GM21528 (cell line): ENCODE measurements around the gene MARF1.

ENCODE experiments used
- ATAC-seq: cut with Tn5 transposase; IDR thresholded peaks from one replicate; pipeline ENCODE4 v1.9.1; 2021; ENCODE audit warnings: mild to moderate bottlenecking, moderate library complexity; ENCODE audit not compliant: unreplicated experiment, low FRiP score

The MARF1 gene

DNA sequence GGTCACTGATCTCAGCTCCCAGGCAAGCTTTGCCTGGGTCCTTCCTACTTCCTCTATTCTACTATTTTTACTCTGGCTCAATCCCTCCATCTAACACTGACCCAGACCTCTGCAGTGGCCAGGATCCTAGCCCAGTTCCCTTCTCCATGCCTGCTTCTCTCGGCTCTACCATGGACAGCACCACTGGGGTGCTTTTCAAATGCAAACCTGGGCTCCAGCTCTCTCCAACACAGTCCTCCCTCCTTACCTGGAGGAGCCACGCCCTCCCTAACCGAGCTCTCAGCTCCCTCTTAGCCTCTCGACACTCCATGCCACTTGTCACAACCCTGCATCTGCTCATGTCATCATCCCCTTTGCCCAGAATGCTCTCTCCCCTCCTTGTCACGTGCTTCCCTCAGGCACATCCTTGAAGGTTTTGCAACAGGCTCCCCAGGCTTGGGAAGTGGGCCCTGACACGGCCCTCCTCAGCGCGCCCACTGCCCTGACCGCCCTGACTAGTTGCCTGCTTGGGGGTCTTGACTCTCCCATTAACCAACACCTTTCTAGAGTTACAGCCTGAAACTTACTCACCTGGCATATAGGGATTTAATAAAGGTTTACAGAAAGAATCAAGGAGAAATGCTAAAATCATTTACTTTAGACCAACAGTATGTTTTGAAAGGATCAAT lies 41.6 kb downstream of the MARF1 start:
- no peak for ATAC-seq

DNA sequence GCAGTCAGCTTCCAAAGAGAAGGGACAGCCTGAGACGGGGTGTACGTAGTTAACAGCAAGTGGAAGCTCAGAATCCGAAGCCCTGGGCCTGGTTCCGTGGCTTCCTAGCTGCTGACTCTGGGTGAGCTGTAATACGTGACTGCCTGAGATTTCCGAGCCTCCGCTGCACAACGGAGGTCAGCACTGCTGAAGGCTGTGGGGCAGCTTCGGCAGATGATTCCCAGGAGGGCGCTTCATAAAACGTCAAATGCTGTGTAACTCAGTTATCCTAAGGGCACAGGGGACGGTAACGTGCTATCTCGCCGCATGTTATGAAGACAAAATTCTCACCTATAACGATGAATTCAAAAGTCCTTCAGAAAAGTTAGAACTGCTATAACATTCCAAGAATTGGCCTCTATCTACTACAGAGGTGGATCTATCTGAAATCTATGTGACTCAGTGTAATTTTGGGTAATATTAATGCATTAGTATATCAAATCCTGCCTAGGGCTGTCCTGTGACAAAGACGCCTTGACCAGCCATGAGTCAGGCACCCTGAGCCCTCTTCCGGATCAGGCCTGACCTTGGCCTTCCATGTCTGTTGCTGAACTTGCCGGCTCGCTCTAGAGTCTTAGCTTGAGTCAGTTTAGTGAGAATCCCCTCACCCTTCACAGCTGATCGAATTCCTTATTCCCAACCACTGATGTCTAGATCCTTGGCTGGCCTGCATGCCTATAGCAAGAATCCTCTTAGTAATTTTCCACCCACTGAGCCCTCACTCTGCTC lies 43.5 kb downstream of the MARF1 start:
- ATAC-seq: no peak

DNA sequence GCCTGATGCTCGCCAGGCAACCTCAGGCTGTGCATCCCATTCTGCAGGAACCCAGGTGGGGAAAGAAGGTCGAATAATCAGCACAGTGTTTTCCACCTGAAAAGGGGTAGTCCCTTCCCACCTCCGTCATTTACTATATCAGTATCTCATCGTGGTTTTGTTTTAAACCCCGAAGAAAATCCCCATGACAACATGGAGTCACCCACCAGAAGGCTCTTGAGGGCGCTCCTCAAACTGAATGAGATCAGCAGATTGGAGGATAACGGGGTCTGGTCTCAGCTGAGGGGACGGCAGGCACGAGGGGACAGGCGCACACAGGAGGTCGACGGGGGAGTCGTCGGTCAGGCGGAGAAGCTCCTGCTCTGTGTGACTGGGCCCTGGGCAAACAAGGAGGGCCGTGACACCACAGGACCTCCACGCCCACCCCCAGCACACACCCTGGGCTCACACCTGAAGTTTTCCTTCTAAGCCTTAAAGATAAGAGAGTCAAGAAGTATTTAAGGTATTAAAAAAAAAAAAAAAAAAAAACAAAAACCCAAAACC lies 44.2 kb downstream of the MARF1 start:
- no peak for ATAC-seq

DNA sequence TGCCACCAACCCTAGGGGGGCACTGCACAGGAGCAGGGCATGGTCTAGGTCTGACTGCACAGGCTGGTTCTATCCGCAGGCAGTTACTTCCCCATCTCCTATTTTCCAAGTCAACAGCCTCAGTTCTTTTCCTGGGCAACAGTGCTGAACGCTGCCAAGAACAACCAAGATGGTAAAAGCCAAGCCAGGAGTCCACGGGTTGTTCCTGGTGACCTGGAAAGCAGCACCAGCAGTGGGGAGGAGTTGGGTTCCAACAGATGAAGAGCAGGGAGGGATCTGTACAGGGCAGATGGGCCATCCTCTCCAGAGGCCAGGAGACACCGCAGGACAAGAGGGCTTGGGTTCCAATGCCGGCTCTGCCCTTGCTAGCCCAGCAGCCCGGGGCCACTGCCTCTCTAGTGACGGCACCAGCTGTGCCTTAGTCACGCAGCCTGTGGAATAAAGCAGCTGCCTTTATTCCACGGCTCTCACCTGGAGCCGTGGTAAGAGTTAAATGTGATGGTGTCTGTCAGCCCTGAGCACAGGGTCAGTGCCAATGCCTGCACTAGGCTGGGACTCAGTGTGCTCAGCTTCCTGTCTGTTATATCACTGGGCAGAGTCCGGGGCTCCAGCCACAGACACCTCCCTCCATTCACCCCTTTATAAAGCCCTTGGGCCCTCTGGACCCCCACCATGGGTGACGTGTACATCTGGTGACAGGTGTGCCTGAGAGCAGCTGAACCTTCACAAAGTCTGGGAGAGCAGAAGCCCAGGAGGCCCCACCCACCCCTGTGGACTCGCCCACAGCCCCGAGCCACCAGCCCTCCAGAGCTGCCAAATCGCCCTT lies 44.9 kb downstream of the MARF1 start:
- ATAC-seq: no peak

DNA sequence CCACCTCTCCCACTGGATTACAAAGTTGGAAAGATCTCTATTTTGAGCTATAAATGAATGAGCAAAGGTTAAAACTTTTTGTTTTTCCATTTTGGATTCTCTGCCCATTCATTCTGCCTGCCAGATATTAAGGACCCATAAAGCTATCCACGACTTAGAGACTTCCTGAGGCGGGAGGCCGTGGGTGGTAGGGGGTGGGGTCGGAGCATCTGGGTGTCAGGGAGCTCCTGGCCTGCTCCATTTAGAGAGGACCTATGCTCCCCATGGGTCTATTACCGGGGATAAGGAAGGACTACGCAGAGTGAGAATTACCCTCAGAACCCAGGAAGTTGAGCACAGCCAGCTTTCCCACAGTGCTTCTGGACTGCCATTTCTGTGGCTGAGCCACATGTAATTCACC lies 45.8 kb downstream of the MARF1 start:
- ATAC-seq: no peak

DNA sequence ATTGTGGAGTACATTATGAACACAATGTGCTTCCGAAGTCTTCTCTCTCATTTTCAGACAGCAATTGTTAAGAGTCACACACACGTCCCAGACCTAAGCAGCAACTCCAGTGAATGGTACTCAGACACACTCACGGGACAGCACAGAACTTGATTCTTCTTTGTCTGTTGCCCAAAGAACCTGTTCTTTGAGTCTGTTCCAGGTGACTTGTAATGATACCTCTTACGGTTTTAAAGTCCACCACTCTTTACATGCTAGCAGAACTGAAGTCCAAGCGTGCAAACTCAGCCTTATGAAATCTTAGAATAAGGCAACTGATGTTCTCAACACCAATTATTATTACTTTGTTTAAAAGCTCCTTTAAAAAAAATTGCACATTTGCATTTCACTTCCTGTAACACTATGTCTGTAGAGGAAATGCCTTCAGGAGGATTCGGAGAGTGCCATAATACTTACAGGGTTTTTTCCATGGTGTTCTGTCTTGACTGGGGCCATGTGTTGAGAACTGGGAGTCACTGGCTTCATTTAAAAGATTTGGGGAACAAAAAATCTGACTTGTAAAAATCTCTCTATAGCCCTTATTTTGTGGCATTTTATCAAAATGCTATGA lies 48.1 kb downstream of the MARF1 start:
- no peak for ATAC-seq

DNA sequence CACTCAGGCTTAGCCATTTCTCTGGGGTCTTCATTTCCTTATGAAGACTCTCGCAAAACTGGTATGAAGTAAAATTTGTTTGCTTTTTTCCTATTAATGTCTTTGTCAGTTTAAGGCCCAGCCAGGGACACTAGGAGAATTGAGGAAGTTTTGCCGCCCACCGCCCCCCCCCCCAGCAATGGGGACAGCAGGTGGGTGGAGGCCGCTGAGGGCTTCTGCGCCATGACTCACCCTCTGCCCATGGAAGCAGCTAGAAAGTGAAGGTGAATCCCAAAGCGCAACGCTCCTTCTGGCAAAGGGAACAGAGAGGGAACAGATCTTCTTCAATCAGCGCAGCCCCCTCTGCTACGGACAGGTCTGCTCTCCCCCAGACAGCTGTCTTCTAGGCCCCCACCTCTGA lies 49.7 kb downstream of the MARF1 start:
- no peak for ATAC-seq

DNA sequence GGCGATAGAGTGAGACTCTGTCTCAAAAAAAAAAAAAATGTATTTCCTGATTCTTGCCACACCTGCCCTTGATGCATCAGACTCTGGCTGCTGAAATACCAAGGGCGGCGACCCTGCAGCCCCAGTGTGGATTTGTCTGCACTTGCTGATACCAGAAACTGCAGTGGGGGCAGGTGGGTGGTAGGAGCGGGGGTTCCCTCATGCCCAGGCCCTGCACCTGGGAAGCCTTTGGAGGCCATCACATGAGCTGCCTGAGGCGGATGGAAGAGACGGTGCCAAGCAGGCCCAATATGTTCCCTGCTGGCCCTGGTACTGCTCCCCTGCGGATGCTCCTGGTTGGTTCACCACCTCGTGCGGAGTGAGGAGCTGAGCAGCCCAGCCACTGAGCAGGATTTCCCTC lies 50.6 kb downstream of the MARF1 start:
- no peak for ATAC-seq

DNA sequence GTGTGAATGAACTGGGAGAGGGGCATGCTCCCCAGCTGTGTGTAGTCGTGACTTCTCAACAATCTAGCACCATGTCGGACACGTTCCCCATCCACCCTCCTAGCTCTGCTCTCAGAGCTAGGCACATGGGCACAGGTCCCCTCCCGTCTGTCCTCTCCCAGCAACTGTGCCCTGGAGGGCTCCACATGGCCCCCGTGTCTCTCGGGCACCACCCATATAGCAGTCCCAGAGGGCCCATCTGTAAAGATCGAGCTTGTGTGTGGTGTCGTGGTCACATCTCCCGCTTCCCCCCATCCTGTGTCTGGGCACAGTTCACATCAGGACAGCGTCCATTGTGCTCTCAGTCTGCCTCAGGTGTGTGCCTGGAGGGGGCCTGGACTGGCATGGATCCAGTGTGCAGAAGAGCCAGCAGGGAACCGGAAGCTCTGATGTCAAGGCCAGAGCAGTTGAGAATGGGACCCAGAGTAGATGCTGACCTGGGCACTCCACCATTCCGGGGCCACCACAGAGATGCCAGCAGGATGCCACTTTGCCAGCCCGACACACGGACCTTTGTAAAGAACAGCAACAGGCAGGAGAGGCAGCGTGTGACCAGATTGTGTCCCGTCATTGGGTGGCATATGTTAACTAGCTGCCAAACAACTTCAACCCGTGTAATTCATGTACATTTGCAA lies 55.7 kb downstream of the MARF1 start:
- no peak for ATAC-seq

DNA sequence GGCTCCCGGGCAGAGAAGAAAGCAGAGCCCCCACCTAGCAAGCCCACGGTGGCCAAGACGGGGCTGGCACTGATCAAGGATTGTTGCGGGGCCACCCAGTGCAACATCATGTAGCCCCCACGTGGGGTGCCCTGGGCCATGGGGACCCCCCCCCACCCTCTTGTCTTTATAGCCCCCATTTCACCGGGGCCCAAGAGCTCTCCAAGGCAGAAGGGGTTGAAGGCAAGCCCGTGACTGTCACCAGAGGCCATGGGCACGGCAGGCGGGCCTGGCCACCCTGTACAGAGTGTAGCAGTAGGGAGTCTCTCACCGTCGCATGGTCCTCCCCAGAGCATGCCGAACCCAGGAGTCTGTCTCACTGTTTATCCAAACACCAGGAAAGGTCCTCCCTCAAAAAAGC lies 56.2 kb downstream of the MARF1 start:
- ATAC-seq: no peak

DNA sequence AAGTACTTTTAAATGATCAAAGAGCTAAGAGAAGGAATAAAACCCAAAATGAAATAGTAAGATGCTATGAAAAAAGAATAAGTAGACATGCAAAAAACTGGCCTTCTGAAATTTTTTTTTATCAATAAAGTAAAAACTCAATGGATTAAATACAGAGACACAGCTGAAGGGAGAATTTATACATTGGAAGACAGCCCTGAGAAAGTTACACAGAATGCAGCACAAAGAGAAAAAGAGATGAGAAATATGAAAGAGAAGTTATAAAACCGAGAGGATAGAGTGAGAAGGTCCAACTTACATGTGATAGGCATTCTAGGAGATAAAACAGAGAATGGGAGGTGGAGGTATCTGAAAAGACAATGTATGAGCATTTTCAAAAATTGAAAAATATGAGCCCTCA lies 57.0 kb downstream of the MARF1 start:
- ATAC-seq: no peak

DNA sequence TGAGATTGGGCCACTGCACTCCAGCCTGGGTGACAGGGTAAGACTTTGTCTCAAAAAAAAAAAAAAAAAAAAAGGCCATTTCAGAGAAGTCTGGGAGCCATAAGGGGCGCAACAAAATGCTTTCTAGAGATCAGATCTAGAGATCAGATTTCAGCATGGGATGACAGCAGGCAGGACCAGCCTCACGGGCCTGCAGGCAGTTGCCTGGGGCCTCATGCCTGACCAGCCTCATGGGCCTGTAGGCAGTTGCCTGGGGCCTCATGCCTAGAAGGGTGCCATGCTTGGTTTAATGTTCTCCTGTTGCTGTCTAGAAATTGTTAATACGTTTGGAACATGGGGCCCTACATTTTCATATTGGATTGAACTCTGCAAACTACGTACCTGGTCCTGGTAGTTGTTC lies 59.4 kb downstream of the MARF1 start:
- ATAC-seq: no peak

DNA sequence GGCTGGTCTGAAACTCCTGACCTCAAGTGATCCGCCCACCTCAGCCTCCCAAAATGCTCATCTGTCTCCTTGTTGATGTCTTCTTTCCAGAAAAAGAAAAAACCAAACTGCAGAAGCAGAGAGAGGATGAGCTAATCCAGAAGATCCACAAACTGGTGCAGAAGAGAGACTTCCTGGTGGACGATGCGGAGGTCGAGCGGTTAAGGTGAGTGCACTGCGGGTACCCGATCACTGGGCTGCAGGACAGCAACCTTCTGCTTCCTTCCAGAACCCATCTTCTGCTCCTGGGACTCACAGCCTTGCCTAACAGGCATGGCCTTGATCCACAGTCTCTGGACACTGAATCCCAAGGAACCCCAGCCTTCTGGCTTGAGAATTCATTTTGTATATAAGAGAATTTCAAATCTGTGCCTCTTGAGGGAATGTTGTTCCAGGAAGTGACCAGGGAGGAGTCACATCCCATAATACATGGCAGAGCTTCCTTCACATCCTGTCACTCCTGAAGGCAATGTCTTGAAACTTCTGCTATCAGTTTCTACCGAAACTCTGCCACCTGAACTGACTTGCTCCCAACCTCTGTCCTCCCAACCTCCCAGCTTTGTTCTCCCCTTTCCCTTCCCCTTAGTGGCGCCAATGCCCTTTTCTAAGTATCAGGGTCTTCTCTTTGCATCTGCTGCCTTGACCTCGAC lies 61.7 kb downstream of the MARF1 start:
- ATAC-seq: no peak

DNA sequence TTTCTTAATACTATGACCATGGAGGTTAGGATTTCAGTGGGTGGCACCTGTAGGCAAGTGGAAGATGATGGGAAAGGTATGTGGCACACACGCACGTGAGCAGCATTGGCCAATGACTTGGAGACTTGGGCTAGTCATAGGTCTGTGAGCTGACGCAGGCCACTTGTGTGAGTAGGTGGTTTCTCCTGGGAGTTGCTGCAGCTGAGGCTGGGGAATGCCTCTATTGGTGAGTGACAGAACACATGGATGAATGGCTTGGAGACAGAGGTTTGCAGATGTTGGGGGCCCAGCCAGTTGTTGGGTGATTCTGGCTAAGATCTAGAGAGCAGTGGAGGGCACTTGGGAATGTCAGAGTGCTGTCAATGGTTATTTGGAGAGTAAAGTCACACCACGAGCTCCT lies 64.1 kb downstream of the MARF1 start:
- no peak for ATAC-seq

DNA sequence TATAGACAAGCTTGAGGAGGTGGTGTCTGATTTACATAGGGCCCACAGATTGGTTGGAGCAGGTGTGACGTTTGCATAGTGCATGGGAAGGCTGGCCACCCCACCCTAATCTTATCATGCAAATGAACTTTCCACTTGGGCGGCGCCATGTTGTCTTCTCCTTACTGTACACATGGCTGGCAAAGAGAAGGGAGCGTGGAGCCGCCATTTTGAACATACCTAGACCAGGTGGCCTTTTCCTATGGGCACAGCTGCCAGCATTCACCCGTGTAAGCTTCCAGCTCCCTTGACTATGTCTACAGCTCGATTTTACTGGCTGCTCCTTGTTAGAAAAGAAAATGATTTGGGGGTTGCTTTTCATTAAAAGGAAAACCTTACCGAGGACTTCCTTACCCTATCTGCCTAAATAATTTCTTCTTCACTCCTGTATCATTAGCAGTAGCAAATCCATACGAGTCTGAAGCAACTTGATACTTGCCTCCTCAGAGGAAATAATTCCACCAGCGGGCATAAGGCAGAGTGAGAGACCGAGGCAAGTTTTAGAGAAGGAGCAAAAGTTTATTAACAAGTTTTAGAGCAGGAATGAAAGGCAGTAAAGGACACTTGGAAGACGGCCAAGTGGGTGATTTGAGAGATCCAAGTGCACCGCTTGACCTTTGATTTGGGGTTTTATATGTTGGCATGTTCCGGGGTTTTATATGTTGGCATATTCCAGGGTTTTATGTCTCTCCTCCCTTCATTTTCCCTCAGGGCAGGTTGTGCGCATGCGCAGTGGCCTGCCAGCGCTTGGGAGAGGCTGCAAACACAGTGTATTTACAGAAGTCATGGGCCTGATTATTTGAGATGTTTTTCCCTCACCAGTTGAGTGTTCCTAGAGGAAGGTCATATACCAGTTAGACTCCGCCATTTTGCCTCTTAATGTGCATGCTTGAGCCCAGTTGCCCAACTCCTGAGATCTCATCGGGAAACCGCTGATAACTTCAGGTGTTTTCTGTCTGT lies 65.7 kb downstream of the MARF1 start:
- ATAC-seq: no peak

DNA sequence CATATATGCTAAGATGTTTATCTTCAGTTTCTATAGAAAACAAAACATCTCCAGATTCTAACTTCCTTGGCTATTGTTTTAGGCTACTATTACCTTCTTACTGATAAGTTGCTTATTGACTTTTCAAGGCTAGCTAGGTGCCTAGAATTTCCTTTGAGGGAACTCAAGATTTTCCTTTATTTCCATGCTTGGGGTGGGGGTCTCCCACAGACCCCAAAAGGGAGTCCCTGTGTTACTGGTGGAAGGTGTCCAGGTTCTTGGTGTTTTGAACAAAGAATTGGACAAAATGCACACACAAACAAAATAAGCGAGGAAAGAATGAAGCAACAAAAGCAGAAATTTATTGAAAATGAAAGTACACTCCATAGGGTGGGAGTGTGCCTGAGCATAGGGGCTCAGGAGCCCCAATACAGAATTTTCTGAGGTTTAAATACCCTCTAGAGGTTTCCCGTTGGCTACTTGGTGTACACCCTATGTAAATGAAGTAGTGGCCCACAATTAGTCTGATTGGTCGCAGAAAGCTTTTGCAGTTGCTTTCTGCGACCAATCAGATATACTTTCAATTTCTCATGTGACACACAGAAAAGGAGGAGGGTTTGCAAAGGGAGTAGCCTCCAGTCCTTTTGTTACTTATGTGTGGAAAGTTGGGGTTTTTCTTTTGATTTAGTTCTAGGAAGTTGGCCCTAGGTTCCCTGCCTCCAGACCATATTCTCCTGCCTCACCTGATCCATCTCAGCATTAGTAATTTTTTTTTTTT lies 67.5 kb downstream of the MARF1 start:
- no peak for ATAC-seq

DNA sequence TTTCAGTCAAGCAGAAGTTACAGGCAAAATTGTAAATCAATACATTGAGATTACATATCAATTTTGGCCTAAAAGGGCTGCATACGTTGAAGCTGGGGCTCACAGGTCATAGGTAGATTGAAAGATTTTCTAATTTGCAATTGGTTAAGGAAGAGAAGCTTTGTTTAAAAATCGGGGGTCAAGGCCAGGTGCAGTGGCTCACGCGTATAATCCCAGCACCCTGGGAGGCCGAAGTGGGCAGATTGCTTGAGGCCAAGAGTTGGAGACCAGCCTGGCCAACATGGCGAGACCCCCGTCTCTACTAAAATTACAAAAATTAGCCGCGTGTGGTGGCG lies 68.4 kb downstream of the MARF1 start:
- ATAC-seq: no peak
